ENCODE results near the gene ITPR2.

Gene ITPR2

DNA sequence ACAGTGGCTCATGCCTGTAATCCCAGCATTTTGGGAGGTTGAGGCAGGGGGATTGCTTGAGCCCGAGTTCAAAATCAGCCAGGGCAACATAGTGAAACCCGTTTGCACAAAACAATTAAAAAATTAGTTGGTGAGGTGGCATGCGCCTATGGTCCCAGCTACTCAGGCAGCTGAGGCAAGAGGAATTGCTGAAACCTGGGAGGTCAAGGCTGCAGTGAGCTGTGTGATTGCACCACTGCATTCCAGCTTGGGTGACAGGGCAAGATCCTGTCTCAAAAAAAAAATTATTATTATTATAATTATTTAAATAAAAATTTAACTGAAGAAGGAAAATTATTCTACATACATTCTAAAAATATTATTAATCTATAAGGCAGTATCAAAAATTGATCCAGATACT, 164.1 kb downstream of the ITPR2 start:
- TF ChIP-seq EZH2phosphoT487 (IDR thresholded peaks at IDR 0.05; ENCODE audit: borderline replicate concordance): no peak
- no peak for TF ChIP-seq CTCF (conservative IDR thresholded peaks at IDR 0.05; ENCODE audit: low read length)
- no peak overlapping the region for H3K4me3 ChIP-seq (ENCODE audit: low read length, poor library complexity, severe bottlenecking)
- no peaks in the 10 kb centered on the region for H3F3A ChIP-seq (ENCODE audit: low read depth)
- peaks cover 7% of the 10 kb centered on the region; the same call in 1 of the 2 replicates for H3K36me3 ChIP-seq (ENCODE audit: insufficient read depth, low read length)
- no peaks in the 10 kb centered on the region for H3K9me3 ChIP-seq (ENCODE audit: insufficient read depth, low read depth, low read length)
- no peak overlapping the region for H3K9ac ChIP-seq (ENCODE audit: low read depth, low read length, poor library complexity, severe bottlenecking)
- H3K4me1 ChIP-seq (ENCODE audit: insufficient read depth, low read length, poor library complexity, severe bottlenecking): no peaks in the 10 kb centered on the region
- H4K20me1 ChIP-seq (ENCODE audit: insufficient read depth, low read length, poor library complexity, severe bottlenecking): no peaks in the 10 kb centered on the region
- H3K4me2 ChIP-seq (ENCODE audit: low read depth, low read length, poor library complexity, severe bottlenecking): no peak overlapping the region
- H2AFZ ChIP-seq (ENCODE audit: low read length): no peak overlapping the region
- no peaks in the 10 kb centered on the region for H3K27me3 ChIP-seq (ENCODE audit: insufficient read depth, low read length, poor library complexity, severe bottlenecking)
- no peaks in the 10 kb centered on the region for H3K79me2 ChIP-seq (ENCODE audit: insufficient read depth, low read length)
- no peaks in the 10 kb centered on the region for H3K9me2 ChIP-seq (replicated peaks; ENCODE audit: low read depth, low read length)

DNA sequence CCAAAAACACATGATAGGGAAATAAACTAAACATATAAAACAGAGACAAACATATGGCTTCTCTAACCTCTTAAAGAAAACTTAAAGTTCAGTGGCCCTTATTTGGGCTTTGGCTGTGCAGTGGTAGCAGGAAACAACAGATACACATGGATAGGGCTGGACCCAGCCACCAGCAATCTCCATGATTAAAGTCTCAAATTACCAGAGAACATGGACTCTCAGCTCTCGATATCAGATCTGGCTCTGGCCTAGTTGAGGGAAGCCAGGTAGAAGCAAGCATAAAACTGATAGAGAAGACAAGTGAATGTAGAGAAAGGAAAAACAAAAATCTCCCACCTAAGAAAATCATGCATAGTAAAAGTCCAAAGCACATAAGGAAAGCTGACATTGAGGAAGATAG, 164.8 kb downstream of the ITPR2 start:
- Histone ChIP-seq H3K4me1 (ENCODE audit: insufficient read depth, low read length, poor library complexity, severe bottlenecking) (no peaks in the 10 kb centered on the region), H3K9me3 (ENCODE audit: insufficient read depth, low read depth, low read length) (no peaks in the 10 kb centered on the region), H3K9me2 (replicated peaks; ENCODE audit: low read depth, low read length) (no peaks in the 10 kb centered on the region)

GRCh38 chr12:26666286-26666685, 166.7 kb downstream of the ITPR2 start:
- TF ChIP-seq EZH2phosphoT487 (IDR thresholded peaks at IDR 0.05; ENCODE audit: borderline replicate concordance) (no peak), CTCF (conservative IDR thresholded peaks at IDR 0.05; ENCODE audit: low read length) (no peak)
- no peaks in the 10 kb centered on the region for H3K9me3 ChIP-seq (ENCODE audit: insufficient read depth, low read depth, low read length)
- H3K79me2 ChIP-seq (ENCODE audit: insufficient read depth, low read length): no peaks in the 10 kb centered on the region
- H3K36me3 ChIP-seq (ENCODE audit: insufficient read depth, low read length): peaks cover 23% of the 10 kb centered on the region; the same call in 1 of the 2 replicates
- no peaks in the 10 kb centered on the region for H4K20me1 ChIP-seq (ENCODE audit: insufficient read depth, low read length, poor library complexity, severe bottlenecking)
- no peaks in the 10 kb centered on the region for H3F3A ChIP-seq (ENCODE audit: low read depth)
- no peaks in the 10 kb centered on the region for H3K9me2 ChIP-seq (replicated peaks; ENCODE audit: low read depth, low read length)
- H3K4me2 ChIP-seq (ENCODE audit: low read depth, low read length, poor library complexity, severe bottlenecking): no peak overlapping the region
- H3K4me1 ChIP-seq (ENCODE audit: insufficient read depth, low read length, poor library complexity, severe bottlenecking): no peaks in the 10 kb centered on the region
- H3K27me3 ChIP-seq (ENCODE audit: insufficient read depth, low read length, poor library complexity, severe bottlenecking): no peaks in the 10 kb centered on the region
- H3K4me3 ChIP-seq (ENCODE audit: low read length, poor library complexity, severe bottlenecking): no peak overlapping the region
- no peak overlapping the region for H2AFZ ChIP-seq (ENCODE audit: low read length)
- no peak overlapping the region for H3K9ac ChIP-seq (ENCODE audit: low read depth, low read length, poor library complexity, severe bottlenecking)

More for the DNA sequence above, 164.8 kb downstream of the ITPR2 start:
- TF ChIP-seq CTCF (conservative IDR thresholded peaks at IDR 0.05; ENCODE audit: low read length): no peak
- TF ChIP-seq EZH2phosphoT487 (IDR thresholded peaks at IDR 0.05; ENCODE audit: borderline replicate concordance): no peak
- no peaks in the 10 kb centered on the region for H3K79me2 ChIP-seq (ENCODE audit: insufficient read depth, low read length)
- no peak overlapping the region for H3K4me3 ChIP-seq (ENCODE audit: low read length, poor library complexity, severe bottlenecking)
- no peaks in the 10 kb centered on the region for H3K27me3 ChIP-seq (ENCODE audit: insufficient read depth, low read length, poor library complexity, severe bottlenecking)
- no peak overlapping the region for H3K9ac ChIP-seq (ENCODE audit: low read depth, low read length, poor library complexity, severe bottlenecking)
- H2AFZ ChIP-seq (ENCODE audit: low read length): no peak overlapping the region
- H3K4me2 ChIP-seq (ENCODE audit: low read depth, low read length, poor library complexity, severe bottlenecking): no peak overlapping the region
- no peaks in the 10 kb centered on the region for H4K20me1 ChIP-seq (ENCODE audit: insufficient read depth, low read length, poor library complexity, severe bottlenecking)
- H3K36me3 ChIP-seq (ENCODE audit: insufficient read depth, low read length): peaks cover 12% of the 10 kb centered on the region; the same call in 1 of the 2 replicates
- no peaks in the 10 kb centered on the region for H3F3A ChIP-seq (ENCODE audit: low read depth)

Data from Loucy (cell line).